ENCODE measurements around the gene ABLIM2.
A peak's percentile ranks its signal among the peaks of the same experiment; 100 is the strongest.

The ABLIM2 gene

DNA sequence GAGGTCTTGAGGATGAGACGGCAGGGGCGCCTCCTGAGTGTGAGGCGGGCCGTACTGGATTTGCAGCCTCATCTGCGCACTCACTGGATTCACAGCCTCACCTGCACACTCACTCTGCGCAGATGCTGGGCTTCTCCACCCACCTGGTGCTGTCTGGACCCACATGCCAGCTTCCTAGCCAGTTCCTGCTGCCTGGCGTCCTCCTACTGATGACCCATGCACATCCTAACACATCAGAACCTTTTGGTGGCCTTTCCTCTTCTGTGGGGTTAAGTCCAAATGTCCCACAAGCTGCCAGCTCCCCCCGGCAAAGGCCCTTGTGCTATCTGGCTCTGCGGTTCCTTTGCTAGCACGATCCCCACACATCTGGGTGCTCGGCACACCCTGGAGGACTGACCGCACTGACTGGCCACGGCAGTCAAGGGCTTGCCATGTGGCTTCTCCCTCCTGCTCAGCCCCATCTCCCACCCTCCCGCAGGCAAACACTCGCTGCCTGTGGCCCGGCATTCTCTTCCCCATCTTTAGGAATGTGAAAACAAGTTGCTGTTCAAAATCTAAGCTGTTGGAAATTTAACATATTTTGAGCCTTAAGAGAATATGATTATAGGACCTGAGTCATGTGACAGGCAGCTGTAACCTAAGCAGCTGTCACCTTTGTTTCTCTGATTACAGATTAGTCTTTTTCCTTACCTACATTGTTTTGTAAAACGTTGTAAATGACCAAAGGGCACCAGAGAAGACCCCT, 179.5 kb downstream of the ABLIM2 start:
- DNase-seq (ENCODE audit: low read depth) = no peak

DNA sequence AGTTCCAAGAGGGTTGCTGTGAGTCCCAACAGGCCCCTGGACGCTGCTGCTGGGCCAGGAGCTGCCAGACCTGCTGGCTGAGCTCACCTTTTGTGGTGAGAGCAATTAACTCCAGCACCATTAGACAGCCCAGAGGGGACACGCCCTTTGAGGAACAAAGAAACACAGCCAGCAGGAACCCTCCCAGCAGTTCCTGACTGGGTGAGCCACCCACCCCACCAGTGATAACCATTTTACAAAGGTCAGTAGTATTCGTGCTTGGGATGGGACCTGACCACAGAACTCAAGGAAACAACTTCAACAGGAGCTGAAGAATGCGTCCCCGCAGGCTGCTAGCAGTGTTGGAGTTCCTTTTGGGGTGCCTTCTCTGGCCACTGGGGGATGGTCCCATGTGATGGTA, 180.1 kb downstream of the ABLIM2 start:
- no peak for DNase-seq (ENCODE audit: low read depth)

DNA sequence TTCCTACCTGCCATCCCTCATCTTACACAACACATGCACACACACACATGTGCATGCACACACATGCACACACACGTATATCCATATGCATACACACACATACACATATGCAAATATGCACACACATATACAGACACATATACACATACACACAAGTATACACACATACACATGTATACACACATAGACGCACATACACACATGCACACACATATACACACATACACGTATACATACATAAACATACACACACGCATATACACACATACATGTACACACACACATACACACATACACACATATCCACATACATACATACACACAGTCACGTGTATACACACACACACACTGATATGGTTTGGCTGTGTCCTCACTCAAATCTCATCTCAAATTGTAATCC, 182.0 kb downstream of the ABLIM2 start:
- no peak for DNase-seq (ENCODE audit: low read depth)

DNA sequence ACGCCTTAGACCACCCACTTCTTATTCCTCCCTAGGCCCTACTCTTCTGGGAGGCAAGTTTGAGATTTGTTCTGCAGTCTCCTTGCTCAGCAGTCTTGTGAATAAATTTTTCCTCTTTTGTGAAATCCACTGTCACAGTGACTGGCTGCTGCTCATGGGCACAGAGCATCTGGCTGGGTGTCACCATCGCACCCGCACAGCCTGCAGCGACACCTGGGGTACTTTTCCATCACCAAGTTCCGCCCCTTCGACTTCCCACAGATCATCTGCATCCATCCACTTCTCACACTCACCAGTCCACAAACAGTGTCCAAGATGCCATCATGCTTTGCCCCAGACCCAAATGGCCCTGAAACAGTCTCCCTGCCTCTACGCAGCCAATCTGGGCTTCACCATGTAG, 182.6 kb downstream of the ABLIM2 start:
- no peak for DNase-seq (ENCODE audit: low read depth)

DNA sequence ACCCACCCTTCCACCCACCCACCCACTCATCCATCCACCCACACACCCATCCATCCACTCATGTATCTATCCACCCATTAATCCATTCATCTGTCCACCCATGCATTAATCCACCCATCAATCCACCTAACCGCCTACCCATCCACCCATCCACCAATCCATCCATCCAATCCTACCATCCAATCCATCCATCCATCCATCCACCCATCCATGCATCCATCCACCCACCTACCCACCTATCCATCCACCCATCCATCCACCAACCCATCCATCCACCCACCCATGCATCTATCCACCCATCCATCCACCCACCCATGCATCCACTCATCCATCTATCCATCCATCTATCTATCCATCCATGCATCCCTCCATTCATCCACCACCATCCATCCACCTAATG, 184.2 kb downstream of the ABLIM2 start:
- no peak for DNase-seq (ENCODE audit: low read depth)

DNA sequence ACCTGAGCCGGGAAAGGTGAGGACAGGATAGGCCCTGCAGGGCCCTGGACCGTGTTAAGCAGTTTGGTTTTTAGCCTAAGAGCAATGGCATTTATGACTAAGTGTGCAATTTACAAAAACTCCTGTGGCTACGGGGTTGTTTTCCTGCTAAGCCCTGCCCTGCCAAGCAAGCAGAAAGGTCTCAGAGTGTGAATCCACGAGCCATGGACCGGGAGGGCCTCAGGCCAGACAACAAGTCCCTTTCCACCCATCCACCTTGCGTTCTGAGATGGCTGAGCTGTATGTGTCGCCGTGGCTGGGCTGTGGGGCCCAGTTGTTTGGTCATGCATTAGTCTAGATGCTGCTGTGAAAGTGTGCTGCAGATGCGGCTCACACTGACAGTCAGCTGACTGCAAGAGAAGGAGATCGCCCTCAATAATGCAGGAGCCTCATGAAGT, 185.1 kb downstream of the ABLIM2 start:
- no peak for DNase-seq (ENCODE audit: low read depth)

DNA sequence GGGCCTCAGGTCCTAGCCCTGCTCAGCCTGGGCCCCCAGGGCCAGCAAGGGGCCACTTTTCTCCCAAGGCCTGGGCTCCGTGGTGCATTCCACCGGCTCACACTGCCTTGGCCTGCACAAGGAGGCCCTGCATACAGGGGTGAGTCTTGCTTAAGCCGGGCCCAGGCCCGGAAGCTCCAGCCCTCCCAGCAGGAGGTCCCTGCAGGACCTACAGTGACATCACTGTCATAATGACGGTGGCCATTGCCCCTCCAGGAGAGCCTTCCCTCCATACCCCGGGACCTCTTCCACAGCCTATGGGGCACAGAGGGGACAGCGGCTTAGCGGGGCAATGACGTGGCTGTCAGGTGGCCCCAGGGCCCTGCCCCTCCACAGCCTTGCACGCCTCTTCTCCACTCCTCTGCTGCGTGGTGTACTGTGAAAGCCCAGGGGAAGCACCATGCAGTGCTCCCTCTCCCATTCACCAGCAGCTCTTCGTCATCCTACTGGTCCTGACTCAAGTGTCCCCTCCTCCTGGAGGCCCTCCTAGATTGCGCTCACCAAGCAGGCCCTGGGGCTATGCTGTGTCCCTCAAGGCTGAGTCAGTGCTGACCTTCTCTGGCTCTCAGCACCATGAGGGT, 186.6 kb downstream of the ABLIM2 start:
- no peak for DNase-seq (ENCODE audit: low read depth)

DNA sequence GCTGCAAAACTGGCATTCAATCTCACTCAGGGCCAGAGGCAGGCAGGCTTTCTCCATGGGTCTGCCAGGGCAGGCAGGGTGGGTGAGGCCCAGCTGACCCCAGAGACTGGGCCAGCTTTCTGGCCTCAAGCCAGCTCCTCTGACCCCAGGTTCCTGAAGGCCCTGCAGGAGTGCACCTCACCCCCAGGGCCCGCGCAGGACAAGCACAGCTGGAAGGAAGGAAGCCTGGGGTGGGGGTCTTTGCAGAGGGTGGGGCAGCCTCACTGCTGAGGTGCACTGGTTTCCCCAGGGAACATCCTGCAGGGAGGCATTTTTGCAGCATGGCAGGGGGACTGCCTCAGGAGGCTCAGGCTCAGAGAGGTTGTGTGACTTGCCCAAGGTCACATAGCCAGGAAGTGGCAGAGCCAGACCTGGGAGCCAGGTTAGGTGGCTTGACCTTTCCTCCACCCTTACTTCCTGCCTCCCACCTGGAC, 187.4 kb downstream of the ABLIM2 start:
- DNase-seq (ENCODE audit: low read depth) = no peak

DNA sequence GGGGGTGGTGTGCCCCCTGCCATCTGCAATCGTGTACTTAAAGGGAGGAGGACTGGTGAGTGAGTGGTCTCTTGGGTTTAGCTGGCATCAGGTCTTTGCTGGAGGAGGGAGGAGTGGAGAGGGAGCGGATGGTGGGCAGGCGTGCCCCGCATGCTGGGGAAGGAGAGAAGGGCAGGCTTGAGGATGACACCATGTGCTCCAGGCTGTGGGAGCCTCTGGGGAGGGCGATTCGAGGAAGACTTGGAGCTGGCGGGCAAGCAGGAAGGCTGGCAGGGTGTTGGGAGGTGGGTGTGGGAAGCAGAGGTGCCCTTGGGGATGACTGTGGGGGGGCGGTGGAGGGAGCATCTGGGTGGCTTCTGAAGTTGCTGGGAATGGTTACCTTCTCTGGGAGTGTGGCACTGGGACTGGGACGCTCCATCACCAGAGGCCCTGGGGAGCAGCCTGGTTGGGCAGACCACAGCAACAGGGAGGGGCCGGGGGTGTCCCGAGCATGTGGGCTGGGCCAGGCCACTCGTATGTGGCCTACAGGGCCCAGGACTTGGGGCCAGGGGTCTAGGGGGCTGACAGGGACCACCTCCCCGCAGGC, 188.2 kb downstream of the ABLIM2 start:
- no peak for DNase-seq (ENCODE audit: low read depth)

DNA sequence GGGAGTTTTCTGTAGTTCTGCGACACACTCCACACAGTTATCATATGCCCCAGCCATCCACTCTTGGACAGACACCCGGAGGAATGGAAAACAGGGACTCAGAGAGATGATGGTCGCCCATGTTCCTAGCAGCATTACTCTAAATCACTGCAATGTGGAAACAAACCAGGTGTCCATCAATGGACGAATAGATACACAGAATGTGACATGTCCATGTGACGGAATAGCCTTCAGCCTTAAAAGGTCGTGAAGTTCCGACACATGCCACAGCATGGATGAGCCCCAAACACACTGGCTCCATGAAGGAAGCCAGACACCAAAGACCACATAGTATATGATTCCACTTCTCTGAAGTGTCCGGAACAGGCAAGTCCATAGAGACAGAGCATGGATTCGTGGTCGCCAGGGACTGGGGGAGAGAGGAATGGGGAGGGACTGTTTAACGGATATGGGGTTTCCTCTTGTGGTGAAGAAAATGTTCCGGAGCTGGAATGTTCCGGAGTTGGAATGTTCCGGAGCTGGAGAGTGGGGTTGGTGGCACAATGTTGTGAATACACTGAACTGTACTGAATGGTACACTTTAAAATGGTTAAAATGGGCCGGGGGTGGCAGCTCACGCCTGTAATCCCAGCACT, 190.2 kb downstream of the ABLIM2 start:
- DNase-seq (ENCODE audit: low read depth) = no peak

DNA sequence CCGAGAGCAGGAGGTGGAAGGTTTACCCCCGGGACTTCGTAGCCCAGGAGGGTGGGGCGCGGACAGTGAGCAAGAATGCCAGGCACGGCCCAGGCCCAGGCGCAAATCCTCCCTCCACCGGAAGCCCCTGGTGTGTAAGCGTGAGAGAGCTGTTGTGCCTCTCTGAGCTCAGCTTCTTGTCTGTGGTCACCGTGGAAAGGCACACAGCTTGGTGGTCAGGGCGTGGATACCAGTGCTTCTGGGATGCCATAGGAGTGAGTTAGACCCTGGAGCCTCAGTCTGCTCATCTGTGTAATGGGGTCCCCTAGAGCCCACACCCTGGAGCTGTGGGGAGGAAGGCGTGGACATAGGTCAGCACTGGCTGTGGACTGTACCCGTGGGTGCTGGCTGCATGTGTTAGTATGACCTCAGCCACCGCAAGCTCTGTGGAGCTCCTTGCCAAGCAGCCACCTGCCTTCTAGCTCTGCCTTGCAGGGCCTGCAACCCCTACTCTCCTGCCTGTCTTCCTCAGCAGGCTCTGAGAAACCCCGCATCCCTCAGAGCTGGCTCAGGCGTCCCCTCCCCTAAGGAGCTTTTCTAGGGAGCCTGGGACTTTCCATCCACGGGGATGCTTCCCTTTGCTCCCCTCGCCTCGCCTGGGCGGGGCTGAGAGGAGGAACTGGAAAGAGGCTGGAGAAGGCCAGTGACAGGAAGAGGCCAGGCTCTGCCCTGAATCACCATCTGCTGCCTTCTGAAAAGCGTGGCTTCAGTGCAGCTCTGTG, 190.9 kb downstream of the ABLIM2 start:
- no peak for DNase-seq (ENCODE audit: low read depth)

DNA sequence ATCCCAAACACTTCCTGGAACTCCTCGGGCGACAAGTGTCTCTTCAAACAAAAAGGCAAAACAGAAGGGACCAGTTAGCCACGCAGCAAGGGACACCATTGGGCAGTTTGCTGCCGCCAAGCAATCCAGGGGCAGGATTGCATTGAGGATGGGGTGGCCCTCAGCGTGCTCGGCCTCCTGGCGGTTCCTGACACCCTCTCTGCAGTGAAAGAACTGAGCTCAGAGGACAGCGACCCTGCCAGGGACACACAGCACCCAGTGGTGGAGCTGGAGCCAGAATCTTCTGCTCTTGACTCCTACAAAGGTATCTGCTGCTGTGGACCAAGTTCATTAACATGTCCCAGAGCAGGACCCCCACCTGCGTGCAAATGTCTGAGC, 191.6 kb downstream of the ABLIM2 start:
- no peak for DNase-seq (ENCODE audit: low read depth)

DNA sequence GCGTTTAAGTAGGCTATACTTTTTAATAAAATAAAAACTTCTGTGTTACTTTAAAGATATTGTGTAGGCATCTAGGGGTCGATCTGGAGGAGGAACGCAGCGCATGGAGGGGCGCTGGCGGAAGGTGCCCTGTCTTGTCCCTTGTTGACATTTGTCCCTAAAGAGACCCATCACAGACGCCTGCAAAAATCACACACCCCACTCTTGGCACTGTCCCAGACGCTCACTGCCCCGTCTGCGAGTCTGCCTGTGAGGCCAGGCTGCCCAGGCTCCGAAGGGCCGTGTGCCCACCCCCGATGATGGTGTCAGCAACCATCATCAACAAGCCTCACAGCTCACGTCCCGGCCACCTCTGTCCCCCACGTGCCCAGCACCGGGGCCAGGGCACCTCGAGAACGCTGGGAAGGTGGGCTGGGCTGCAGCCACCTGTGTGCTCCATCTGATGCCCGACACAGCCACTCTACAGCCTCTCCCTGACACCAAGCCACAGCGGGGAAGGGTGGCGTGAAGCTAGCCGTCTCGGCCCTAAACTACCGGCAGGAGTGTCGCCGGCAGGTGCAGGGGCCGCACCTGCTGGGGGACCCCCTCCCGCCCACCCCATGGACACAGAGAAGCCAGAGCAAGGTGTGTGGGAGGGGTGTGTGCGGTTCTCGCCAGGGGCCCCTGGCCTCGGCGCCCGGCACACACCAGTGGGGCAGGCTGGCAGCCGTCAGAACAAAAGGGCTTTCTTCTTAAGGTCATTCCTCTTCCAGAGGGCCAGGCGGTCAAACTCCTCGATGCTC, 192.1 kb downstream of the ABLIM2 start:
- DNase-seq (ENCODE audit: low read depth) = no peak

DNA sequence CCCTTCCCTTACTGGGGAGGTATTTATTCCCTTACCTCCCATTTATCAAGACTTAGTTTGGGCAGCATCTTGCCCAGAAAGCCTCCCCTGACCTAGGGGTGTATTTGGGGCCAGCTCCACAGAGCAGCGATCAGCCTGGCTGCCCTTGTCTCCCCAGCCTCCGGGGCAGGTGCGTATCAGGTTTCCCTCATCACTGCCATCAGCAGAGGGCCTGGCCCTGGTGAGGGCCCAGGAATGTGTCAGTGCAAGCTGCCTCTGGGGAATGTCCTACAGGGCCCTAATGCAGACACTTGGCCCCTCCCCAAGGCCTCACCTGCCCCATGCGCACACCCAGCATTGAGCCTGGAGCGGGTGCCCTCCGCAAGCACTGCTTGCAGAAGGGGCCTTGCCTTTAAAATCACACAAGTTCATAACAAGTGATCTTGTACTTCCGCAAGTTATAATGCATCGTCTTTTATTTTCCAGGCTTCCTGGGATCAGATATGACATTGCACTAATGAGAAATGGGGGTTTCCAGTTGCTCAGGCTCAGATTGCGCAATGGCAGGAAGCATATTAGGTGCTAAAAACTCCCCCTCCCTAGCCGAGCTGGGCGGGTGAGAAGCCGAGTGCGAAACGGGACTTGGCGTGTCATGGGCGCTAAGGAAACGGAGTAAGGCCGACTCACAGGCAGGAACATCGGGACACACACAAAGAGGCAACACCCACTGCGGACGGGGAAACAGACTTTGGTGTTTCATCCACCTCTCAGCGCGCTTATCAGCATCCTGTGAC, 193.5 kb downstream of the ABLIM2 start:
- no peak for DNase-seq (ENCODE audit: low read depth)

DNA sequence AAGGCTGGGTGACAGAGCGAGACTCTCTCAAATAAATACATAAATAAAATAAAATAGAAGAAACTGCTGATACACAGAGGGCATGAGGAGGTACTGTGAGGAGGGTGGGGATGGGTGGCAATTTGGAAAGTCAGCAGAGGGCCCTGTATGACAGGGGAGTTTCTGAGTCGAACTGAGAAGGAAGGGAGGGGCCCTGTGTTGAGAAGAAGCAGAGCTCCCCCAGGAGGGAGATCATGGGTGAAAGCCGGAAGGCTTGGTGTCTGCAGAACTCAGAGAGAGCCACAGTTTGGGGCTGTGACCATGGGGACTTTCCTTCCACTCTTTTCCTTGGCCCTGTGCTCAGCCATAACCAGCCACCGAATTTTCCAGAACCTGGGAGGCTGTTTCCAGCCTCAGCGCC, 194.2 kb downstream of the ABLIM2 start:
- DNase-seq (ENCODE audit: low read depth) = no peak

DNA sequence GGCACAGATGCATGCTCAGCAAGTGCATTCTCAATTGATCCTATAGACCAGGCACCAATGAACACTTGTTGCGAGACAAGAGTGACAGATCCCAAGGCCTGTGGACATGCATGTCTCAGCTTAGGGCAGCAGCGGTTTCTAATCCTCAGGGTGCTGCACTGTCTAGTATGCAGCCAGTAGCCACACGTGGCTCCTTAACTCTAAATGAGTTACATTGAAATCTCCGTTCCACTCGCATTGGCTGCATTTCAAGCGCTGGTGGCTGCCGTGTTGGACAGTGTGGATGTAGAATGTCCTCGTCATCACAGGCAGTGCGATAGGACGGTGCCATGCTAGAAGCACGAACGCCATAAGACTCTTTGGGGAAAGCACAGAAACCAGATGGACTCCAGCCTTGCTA, 194.9 kb downstream of the ABLIM2 start:
- no peak for DNase-seq (ENCODE audit: low read depth)

DNA sequence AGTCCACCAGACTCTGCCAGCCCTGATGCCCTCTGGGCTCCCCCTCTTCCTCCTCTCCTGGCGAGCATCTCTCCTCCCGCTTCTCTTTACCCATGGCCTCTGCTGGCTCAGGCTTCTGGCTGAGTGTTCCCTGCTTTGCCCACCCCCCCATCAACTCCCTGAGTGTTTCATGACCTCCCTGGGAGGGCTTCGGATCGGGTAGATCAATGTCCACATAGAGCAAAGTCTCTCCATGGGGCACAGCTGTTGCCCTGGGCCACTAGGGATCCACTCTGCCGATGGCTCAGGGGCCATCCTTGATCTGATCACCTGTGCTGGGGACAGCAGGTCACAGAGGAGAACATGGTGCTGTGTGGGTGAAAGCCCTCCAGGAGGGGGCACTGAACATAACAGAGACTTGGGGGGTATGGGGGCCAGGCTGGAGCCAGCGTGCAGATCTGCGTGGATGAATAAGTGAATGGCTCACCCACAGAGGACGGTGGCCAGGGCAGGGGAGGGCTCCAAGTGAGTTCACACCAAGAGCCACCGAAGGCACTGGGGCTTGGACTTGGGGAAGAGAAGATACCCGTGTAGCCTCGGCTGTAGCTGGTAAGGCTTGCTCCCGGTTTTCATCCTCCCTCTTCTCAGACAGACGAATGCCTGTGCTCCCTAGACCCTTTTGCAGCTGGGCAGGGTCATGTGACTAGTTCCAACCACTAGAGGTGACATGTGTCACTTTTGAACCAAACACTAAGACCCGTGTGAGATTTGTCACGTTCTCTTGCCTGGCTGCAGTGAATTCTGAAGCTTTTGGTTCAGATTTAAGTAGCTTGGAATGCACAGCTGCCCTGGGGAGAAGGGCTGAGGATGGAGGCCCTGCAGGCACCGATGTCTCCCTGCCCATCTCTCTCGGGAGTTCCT, 195.8 kb downstream of the ABLIM2 start:
- no peak for DNase-seq (ENCODE audit: low read depth)

DNA sequence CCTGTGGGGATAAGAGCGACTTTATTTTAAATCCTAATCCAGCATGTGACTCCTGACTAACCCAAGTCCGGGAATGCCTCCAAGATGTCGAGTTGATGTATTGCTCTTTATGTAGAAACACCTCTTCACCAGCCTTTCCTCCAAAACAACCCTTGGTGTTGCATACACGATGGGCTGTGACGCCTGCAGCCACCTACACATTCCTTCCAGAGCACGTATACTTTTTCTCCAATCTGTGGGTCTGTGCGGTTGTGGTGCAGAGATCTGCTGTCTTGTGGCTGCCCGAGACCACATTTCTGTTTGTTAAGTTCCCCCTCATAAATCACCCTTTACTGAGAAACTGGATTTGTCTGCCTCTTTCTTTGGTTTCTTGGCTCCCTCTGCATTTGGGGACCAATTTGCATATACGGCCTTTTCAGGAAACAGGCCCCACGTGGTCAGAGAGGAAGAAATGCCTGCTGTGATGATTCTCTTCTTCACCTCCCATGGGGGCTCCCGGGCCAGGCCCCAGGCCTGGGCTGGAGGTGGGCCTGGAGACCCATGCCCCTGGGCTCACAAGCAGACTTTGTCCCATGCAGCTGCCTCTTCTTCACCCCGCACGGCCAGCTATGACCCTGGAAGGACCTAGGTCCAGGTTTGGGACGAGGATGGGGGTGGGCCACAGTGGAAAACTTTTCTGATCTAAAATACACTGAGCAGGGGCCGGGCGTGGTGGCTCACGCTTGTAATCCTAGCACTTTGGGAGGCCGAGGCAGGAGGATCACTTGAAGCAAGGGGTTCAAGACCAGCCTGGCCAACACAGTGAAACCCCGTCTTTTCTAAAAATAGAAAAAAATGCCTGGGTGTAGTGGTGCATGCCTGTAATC, 197.6 kb downstream of the ABLIM2 start:
- peak; percentile 45 for DNase-seq (ENCODE audit: low read depth)
